Myocyte (in vitro differentiated cells): ENCODE results near the gene ID4. TPM values are rescaled to one million over a fixed set of nuclear protein-coding genes. Genes with fewer than 3 reads are reported as not detected.
"Not testable (repeated sequence)": the region's sequence is repeated elsewhere in the genome, so short reads cannot be mapped to it uniquely, and the experiment has no call there.

Experiments used
- DNase-seq: peaks from one replicate; pipeline ENCODE4 v3.0.0-alpha.2; 2012; ENCODE audit warnings: low read depth
- total RNA-seq: library from RNA; depleted of rRNA; stranded (reverse); fragments of >200 nt; gene quantifications from 2 replicates; pipeline ENCODE4 v1.2.3, GENCODE V29; 2014

Gene ID4
- total RNA-seq, 1 donor from 2014 or later = not detected

DNA sequence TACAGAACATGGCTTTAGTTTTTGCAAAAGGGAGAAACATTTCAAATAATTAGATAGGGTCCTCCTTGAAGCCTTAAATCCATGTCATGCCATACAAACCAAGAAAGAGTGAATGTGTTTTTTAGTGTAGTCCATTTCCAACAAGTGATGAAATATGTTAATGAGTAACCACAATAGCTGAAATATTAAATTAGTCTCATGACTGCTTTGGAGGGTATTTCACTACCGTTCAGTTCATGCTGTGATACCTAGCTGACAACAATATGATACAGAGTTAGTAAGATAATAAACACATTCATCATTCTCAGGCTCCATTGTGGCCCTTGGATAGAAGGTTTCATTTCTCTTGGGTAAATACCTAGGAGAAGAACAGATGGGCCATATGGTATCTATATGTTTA lies 5.8 kb upstream of the ID4 start:
- no peak for DNase-seq

DNA sequence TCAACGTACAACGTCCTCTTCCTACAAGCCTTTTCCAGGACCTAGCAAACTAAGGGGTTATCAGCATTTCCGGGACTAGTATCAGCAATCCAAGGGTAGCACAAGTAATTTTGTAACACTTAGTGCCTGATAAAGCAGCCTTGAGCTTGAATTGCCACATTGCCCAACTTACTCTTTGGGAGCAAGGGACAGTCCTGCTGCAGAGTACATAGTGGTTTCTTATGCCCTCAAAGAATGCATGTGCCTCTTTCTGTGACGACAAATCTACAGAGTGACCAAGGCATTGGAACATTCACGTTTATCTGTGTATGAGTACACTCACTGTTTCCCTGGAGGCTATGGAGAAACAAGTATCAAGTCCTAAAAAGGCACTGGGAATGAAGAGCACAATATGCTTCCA lies 3.2 kb upstream of the ID4 start:
- DNase-seq = no peak

DNA sequence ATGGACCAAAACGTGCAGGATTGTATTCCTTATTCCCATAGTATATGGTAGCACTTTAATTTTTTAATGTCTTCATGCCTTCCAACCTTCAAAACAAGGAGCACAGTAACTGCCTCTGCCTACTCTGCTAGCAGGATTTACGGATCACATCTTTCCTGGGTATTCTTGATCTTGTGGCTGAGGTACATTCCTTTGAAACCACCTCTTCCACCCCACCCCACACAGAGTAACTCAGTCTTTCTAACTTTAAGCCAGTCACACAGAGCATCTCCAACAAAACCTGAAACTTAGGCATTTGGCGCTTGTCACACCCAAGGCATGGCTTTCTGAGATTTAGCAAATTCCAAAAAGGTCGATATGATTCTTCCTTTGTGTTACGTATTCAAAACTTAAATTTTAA lies 2.3 kb upstream of the ID4 start:
- DNase-seq = no peak

DNA sequence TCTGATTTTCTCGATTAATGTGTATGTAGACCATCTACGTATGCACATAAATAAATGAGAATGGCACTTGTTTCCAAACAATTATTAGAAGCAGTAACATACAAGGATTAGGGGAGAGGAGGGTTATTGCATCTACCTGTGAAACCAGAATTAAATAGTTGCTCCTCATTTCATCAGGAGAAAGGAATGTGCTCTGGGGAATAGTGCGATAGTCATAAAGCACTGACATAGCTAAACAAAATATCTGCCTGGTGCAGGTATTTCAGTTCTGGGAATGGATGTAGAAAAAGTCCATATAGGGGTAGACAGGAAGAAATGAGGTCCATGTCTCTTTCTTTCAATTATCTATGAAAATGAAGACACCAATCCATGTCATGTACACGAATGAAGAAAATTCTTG lies 1.6 kb upstream of the ID4 start:
- DNase-seq = no peak

DNA sequence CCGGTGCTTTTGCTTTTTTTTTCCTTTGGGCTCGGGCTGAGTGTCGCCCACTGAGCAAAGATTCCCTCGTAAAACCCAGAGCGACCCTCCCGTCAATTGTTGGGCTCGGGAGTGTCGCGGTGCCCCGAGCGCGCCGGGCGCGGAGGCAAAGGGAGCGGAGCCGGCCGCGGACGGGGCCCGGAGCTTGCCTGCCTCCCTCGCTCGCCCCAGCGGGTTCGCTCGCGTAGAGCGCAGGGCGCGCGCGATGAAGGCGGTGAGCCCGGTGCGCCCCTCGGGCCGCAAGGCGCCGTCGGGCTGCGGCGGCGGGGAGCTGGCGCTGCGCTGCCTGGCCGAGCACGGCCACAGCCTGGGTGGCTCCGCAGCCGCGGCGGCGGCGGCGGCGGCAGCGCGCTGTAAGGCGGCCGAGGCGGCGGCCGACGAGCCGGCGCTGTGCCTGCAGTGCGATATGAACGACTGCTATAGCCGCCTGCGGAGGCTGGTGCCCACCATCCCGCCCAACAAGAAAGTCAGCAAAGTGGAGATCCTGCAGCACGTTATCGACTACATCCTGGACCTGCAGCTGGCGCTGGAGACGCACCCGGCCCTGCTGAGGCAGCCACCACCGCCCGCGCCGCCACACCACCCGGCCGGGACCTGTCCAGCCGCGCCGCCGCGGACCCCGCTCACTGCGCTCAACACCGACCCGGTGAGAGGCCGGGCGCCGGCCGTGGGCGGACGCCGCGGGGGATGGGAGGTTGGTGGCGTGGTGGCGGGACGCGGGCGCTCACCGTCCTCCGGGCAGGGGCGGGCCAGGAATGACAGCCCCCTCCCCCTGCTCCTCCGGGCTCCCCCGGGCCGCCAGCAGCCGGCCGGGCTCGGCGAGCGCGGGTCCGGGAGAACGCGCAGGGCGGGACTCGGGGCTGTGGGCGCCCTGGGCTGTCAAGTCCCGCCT lies 606 bp downstream of the ID4 start:
- DNase-seq = no peak

DNA sequence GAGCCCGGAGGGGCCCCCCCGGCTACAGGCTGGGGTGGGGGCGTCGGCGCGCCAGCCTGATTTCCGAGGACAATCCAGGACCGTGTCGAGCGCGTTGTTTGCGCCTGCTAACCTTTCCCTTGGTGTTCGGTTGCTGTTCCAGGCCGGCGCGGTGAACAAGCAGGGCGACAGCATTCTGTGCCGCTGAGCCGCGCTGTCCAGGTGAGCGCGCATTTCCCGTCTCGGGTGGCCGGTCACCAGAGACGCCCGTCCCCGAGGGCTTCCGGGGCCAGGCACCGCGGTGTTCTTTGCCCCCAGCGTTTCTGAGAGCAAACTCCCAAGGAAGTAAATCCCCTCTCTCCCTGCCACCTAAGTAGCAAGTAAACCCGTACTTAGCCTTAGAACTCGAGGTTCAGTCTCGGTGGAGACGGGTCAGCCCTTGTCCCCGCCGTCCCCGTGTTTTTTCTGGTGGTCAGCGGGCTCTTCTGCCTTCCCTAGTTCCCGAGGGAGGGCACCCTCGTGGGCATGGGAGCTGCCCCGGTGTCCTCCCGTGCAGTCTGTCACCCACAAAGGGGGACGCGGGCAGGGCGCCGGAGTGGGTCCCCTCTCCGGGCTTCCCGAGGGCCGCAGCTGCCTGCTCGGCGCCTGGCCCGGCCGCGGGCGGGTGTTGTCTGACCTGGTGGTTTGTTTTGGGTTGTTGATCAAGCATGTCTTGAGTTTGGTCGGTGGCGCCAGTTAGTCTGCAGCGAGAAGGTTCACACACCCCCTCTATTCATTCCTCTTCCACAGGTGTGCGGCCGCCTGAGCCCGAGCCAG lies 1.5 kb downstream of the ID4 start:
- no peak for DNase-seq

- no peak for DNase-seq
Observed at GRCh38 chr6:19839237-19839546, 2.0 kb downstream of the ID4 start.

GRCh38 chr6:19839788-19840187 lies 2.6 kb downstream of the ID4 start:
- DNase-seq = no peak

DNA sequence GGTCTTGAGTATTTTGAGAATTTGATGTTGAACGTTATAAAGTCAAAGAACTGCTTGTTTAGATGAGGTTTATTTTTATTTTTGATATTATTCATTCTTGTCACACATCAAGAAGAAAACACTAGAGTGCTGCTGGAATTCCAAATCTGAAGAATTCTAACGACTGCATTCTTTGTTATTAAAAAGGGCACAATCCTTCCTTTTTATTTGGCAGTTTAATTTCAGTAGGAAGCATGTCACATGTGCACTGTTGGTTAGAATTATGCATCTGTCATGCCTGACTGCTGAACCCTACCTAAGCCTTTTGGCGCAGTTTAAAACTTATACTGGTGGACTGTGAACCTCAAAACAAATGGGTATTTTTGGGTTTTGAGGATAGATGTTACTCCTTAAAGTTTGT lies 4.0 kb downstream of the ID4 start:
- DNase-seq = no peak

DNA sequence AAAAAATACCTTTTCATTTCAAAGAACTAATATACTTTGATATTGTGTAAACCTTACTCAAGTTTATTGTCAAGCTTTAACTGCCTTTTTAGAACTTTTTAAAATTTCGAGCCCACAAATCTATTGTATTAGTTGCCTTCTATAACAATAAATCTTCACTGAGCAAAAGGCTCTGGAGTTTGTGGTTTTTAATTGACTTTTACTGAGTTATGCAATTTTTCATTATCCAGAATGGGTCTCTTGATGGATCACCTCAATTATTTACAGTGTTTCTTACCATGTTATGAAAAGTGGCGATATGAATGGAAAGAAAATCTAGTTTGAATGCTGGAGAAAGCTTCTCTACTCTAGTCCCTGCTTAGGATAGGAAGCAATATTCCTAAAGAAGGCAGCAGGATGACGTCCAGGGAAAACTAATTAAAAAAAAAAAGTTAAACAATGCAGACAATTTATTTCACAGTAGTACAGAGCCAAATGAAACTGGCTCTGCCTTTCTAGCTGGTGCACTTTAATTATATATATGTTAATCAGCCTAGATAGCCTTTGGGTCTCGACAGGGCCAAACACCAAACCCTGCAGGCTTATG lies 5.0 kb downstream of the ID4 start:
- DNase-seq = no peak

GRCh38 chr6:19844689-19845088 lies 7.5 kb downstream of the ID4 start:
- DNase-seq = no peak

GRCh38 chr6:19845266-19846041 lies 8.3 kb downstream of the ID4 start:
- DNase-seq = no peak

DNA sequence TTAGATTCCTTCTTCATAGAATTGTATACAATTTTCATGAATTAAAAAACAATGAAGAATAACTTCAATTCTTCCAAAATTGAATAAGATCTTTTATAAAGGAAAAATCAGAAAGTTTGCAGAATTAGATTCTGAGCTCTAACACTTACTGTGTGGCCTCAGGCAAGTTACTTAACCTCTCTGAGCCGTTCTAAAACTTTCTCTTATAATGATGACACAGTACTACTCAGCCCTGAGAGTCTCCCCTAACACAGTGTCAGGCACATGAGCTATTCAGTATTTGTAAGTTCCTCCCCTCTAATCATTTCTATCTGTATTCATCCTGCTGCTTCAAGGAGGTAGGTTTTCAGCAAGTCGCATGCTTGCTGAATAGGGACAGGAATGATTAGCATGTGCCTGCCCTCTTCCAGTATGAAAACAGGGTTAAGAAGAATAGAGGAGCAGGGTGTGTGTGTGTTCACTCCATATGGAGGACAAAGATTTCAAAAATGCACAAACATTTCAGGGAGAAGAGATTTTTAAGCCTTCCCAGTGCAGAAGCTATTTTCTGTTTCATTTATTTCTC lies 11.4 kb downstream of the ID4 start:
- no peak for DNase-seq

DNA sequence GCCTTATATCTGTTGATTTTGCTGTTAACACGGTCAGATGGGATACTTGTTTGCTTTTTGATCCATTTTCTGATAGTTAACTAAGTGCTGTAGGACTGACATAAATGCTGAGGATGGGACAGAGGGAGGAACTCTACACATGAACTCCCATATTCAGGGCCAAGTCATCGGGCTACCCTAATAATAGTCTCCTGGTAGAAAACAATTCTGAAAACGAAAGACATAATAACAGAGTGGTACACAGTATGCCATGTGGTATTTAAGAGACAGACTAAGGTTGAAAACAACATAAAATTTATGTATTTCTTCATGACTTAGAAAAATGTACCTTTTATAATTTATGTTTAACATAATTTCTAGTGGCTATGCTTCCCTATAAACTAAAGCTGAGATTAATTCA lies 12.0 kb downstream of the ID4 start:
- no peak for DNase-seq

DNA sequence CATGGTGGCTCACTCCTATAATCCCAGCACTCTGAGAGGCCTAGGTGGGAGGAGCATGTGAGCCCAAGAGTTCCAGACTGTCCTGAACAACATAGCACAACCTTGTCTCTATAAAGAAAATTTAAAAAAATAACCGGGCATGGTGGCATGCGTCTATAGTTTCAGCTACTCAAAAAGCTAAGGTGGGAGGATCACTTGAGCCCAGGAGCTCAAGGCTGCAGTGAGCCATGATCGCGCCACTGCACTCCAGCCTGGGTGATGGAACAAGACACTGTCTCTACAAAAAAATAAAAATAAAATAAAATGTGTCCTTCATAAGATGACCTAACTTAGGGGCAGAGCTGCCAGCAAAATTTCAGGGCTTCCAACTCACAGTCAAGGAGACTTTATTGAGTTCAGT lies 12.6 kb downstream of the ID4 start:
- no peak for DNase-seq

- peak; percentile 61 for DNase-seq
Observed at GRCh38 chr6:19851241-19852089, 14.3 kb downstream of the ID4 start.

DNA sequence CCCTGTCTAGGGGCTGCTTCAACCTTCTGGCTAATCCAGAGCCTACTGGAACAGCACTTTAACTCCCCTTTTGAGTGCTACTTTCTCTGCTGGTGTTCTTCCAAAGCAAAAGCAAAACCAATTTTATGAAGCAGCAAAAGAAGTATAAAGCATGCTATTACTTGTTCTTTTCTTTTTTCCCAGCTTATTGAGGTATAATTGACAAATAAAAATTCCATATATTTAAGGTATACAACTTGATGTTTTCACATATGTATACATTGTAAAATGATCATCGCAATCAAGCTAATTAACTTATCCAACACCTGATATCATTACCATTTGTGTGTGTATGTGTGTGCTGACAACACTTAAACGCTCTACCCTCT lies 14.9 kb downstream of the ID4 start:
- DNase-seq = no peak

DNA sequence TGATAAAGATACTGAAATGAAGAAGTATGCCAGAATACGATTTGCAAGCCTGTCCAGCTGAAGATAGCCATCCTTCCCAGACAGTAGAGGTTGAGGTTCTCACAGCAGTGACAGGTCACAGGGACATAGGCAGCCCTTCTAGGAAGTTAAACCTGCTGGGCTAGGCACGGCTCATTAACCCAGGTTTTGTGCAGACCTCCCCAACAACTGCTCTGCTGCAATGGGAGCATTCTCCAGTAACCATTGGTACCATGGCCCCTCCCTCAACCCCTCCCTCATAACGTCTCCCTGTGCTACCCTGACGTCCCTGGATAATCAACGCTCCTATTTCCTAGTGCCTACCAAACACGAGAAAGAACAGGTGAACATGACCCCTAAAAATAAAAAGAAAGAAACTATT lies 15.8 kb downstream of the ID4 start:
- DNase-seq = no peak

- DNase-seq = not testable (repeated sequence)
Observed at GRCh38 chr6:19854421-19855015, 17.3 kb downstream of the ID4 start.

GRCh38 chr6:19855536-19855935 lies 18.4 kb downstream of the ID4 start:
- DNase-seq = no peak
